ENCODE measurements around the gene PARD6G.

The PARD6G gene

DNA sequence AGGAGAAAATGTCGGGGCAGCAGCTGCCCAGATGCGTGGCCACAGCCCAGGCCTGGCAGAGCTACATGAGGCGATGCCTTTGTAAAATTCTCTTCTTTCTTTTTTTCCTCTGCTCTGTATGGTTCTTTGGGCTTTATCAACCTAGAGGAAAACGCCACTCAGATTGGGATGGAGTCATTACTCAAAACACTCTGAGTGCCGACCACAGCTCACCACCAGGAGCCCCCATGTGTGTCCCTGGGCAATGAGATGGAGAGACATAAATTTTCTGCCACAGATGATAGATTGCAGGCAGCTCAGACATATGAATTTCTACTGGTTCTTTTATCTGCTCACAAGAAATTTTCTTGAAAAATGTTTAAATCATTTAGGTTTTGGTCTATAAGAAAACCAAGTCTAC is 56.0 kb downstream of the PARD6G start:
- DNase-seq (ENCODE audit: low read depth, low spot score), result no peak

GRCh38 chr18:80190311-80190710 is 57.0 kb downstream of the PARD6G start:
- no peak for DNase-seq (ENCODE audit: low read depth, low spot score)

- DNase-seq (ENCODE audit: low read depth, low spot score), result no peak
These were observed 57.8 kb downstream of the PARD6G start for GRCh38 chr18:80189531-80189865.

GRCh38 chr18:80188643-80189530 is 58.4 kb downstream of the PARD6G start:
- DNase-seq (ENCODE audit: low read depth, low spot score), result no peak

DNA sequence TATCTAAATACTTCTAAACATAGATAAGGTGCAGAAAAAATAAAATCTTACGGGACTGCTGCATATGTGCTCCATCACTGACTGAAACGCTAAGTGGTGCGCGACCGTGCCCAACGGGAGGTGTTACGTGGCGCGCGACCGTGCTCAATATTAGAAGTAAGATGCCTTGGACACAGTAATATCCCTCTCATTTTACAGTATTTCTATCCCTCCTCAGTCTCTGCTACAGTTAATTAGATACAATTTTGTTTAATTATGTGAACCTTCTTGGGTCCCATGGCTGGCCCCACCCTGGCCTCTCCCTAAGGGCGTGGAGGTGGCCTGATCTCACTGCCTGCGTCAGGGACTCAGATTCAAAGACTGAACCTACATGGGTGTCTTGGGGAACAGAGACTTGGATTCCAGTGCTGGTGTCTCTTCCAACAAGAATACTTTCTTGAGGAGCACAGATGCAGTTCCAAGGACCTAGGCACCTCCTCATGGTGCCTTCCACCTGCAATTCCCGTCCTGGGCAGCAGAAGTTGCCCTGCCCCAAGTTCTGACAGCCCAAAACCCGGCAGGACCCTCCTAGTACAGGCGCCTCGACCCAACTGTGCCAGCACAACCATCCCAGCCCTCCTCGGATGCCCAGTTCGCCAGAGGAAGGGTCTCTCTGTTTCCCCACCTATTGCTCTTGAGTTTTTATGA is 59.2 kb downstream of the PARD6G start:
- DNase-seq (ENCODE audit: low read depth, low spot score), result no peak

- no peak for DNase-seq (ENCODE audit: low read depth, low spot score)
These were observed 61.8 kb downstream of the PARD6G start for GRCh38 chr18:80185545-80185944.

DNA sequence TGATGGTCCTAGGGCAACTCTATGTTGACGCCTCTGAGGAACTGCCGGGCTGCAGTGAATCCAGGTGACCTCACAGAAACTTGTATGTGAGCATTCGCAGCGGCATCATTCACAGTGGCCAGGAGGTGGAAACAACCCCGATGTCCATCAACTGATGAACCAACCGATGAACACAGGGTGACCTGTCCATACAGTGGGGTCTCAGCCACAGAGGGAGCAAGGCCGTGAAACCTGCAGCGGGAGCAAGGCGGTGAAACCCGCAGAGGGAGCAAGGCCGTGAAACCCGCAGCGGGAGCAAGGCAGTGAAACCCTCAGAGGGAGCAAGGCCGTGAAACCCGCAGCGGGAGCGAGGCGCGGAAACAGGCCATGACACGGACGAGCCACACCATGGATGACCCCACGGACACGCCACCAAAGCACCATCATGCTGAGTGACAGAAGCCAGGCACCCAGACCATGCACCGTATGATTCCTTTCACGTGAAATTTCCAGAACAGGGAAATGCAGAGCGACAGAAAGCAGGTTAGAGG is 63.0 kb downstream of the PARD6G start:
- DNase-seq (ENCODE audit: low read depth, low spot score), result no peak

GRCh38 chr18:80183273-80184050 is 63.9 kb downstream of the PARD6G start:
- no peak for DNase-seq (ENCODE audit: low read depth, low spot score)

- DNase-seq (ENCODE audit: low read depth, low spot score), result no peak
These were observed 64.5 kb downstream of the PARD6G start for GRCh38 chr18:80182855-80183254.

GRCh38 chr18:80181642-80182461 is 65.5 kb downstream of the PARD6G start:
- no peak for DNase-seq (ENCODE audit: low read depth, low spot score)

- DNase-seq (ENCODE audit: low read depth, low spot score), result no peak
These were observed 66.3 kb downstream of the PARD6G start for GRCh38 chr18:80180778-80181564.

DNA sequence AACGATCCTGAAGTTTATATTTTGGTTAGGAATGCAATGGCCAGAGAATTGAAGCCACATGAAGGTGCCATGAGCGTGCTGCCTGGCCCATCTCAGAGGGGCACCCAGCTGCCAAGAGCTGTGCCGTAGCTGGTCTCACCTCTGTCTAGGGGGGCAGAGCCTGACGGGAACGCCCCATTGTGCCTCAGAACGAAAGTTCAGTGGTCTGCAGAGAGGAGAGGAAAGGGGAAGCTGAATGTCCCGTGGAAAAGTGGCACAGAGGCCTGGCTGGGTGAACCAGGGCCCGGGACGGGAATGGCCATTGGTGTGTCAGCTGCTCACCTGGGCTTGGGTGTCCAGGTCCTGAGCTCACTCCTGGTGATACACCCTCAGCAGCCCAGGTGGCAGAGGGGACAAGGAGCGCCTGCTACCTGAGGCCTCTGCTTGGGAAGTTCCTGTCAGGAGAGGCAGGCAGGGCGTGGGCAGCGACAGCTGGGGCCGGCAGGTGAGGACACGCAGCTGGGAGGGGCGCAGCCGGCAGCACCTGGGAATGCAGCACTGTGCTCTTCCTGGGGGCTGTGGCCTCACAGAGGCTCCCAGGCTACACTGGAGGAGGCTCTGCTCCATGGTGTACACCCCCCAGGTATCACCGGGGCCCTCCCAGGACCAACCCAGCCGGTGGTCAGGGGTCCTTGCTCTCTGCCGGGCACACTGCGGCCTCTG is 67.3 kb downstream of the PARD6G start:
- DNase-seq (ENCODE audit: low read depth, low spot score), result no peak

- no peak for DNase-seq (ENCODE audit: low read depth, low spot score)
These were observed 68.1 kb downstream of the PARD6G start for GRCh38 chr18:80178935-80179818.

DNA sequence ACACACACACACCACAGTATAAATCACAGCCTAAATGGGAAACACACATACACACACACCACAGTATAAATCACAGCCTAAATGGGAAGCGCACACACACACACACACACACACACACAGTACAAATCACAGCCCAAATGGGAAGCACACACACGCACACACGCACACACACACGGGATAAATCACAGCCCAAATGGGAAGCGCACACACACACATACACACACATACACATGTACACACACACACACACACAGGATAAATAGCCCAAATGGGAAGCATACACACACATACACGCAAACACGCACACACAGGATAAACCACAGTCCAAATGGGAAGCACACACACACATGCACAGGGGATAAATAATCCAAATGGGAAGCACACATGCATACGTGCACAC is 70.2 kb downstream of the PARD6G start:
- DNase-seq (ENCODE audit: low read depth, low spot score), result no peak

DNA sequence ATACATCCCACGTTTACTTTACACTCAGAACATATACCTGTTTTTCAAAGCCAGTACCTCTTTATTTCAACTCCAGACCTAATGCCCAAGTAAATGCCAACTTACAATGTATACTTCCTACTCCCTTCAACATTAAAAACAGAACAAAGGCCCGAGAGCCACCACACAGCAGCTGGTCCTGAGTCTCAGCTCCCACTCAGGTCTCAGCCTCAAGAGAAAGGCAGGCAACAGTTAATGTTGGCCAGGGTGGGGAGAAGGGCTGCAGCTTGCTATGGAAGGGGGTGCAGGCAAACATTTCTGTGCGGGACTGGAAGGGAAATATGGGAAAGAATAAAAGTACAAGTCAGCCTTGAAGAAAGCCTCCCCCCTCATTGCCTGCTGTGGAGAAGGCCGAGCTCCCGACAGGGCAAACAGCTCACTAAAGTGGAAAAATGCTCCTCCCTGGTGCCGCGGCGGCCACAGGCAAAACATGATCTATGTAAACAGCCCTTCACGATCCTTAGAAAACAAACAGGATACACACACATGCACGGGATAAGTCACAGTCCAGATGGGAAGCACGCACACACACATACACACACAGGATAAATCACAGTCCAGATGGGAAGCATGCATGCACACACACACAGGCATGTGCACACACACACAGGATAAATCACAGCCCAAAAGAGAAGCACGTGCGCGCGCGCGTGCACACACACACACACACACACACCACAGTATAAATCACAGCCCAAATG is 70.8 kb downstream of the PARD6G start:
- no peak for DNase-seq (ENCODE audit: low read depth, low spot score)

- DNase-seq (ENCODE audit: low read depth, low spot score), result no peak
These were observed 71.7 kb downstream of the PARD6G start for GRCh38 chr18:80175451-80176204.

DNA sequence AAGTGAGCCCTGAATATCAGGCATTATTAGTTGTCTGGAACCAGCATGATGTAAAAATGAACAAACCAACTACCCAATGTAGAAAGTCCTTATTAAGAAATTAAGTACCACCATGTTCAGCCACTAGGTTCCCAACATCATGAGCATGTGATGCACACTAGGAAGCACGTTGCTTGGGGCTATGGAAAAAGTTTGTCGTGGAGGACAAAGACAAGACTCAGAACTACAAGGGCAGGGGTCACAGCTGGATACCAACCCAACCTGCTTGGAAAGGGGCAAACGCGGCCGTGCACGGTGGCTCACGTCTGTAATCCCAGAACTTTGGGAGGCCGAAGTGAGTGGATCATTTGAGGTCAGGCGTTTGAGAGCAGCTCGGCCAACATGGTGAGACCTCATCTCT is 74.3 kb downstream of the PARD6G start:
- DNase-seq (ENCODE audit: low read depth, low spot score), result no peak
